Adrenal gland (tissue), 12 donors: ENCODE measurements around the gene IL17A. TPM values are rescaled to one million over a fixed set of nuclear protein-coding genes. Genes with fewer than 3 reads are reported as not detected.

Experiments
- DNase-seq, 7 donors: peaks; one replicate each; pipeline ENCODE4 v3.0.0-alpha.2; 2019 to 2020
- H3K27ac ChIP-seq, 5 donors: fragments of 200-600 bp; sonication (generic) in 4 of 5; 1 replicate in 3 of 5; 2 replicates in 2 of 5; pipeline versions ENCODE4 v1.5.1 to v1.8.0; 2016 to 2020; ENCODE audit warnings: mild to moderate bottlenecking in 1 of 5
- H3K27me3 ChIP-seq: fragments of 200-600 bp; 2 replicates; pipeline ENCODE4 v1.8.0; 2021
- H3K36me3 ChIP-seq, 2 donors: fragments of 200-600 bp; replicated peaks in 1 of 2; 1 replicate in 1 of 2; 2 replicates in 1 of 2; pipeline versions ENCODE4 v1.5.1 to v1.8.0; 2018 to 2022
- H3K4me1 ChIP-seq, 2 donors: fragments of 200-600 bp; replicated peaks in 1 of 2; 1 replicate in 1 of 2; 2 replicates in 1 of 2; pipeline versions ENCODE4 v1.5.1 to v1.8.0; 2018 to 2021
- H3K4me3 ChIP-seq, 4 donors: fragments of 200-600 bp; sonication (generic) in 3 of 4; one replicate each; pipeline ENCODE4 v1.5.1; 2016 to 2018
- H3K9me3 ChIP-seq, 3 donors: fragments of 200-600 bp; sonication (generic) in 1 of 3; replicated peaks in 1 of 3; 1 replicate in 2 of 3; 2 replicates in 1 of 3; pipeline versions ENCODE4 v1.5.1 to v1.8.0; 2016 to 2021
- POLR2A ChIP-seq, 2 donors: fragments of 450-650 bp; IDR thresholded peaks; one replicate each; pipeline ENCODE4 v1.6.1; 2017; ENCODE audit warnings: antibody characterized with exemption in 2 of 2, mild to moderate bottlenecking in 2 of 2, moderate library complexity in 1 of 2
- WGBS, 4 donors: extraction: QIAGEN DNeasy Blood & Tissue Kit in 2 of 4; methylation state at CpG; one replicate each; pipeline versions ENCODE4 v1.1.5 to v1.1.7; 2013 to 2017; 5-methylcytosine and 5-hydroxymethylcytosine counted together
- intact Hi-C, 2 donors: fragments of 100-400 bp; cut with DNase I; formaldehyde crosslinking; loops; one replicate each; pipeline versions ENCODE4 v1.14.1 to v1.15.0; 2022 to 2023
- polyA plus RNA-seq, 3 donors: library from polyadenylated mRNA; stranded (reverse); fragments of 200-250 nt in 2 of 3; fragments of 350-450 nt in 1 of 3; fragmentation: Illumina TruSeq in 1 of 3; extraction: RNeasy Lipid Tissue Mini Kit (QIAGEN cat#74804) in 1 of 3; gene quantifications; one replicate each; pipeline ENCODE4 v1.2.3, GENCODE V29; 2013 to 2014
- total RNA-seq, 9 donors: library from RNA; depleted of rRNA in 4 of 9; stranded (reverse); fragments of >200 nt in 4 of 9; fragments of 120-200 nt in 1 of 9; fragmentation: NEBNext Ultra II Directional in 1 of 9; extraction: Animal tissue kit (Norgen Biotek cat#: 25700) in 1 of 9; gene quantifications; one replicate each; pipeline versions ENCODE4 v1.1.0 to v1.2.4, GENCODE V29; 2013 to 2023
- TF ChIP-seq, protein P1 (sequence below), 6 experiments: fragments of 450-650 bp in 4 of 6; fragments of 200-600 bp in 2 of 6; sonication (generic) in 1 of 6; IDR thresholded peaks; 1 replicate in 5 of 6; 2 replicates in 1 of 6; pipeline versions ENCODE4 v1.5.1 to v1.8.0; 2016 to 2021; ENCODE audit warnings: antibody characterized with exemption in 6 of 6, mild to moderate bottlenecking in 2 of 6, moderate library complexity in 1 of 6
- donor health status: healthy with polysubstance abuse.
- donor health status: Bipolar disorder and iron deficiency.
- donor health status: DM: yes; HTN: yes; CAD: no.
- donor health status: DM: no; HTN: no; CAD: no.
- donor health status: DM: no; HTN: no; CAD: no.
- donor health status: DM: yes; HTN: yes; CAD: no.

Gene IL17A
- total and polyA plus RNA-seq, 12 donors: not detected

DNA sequence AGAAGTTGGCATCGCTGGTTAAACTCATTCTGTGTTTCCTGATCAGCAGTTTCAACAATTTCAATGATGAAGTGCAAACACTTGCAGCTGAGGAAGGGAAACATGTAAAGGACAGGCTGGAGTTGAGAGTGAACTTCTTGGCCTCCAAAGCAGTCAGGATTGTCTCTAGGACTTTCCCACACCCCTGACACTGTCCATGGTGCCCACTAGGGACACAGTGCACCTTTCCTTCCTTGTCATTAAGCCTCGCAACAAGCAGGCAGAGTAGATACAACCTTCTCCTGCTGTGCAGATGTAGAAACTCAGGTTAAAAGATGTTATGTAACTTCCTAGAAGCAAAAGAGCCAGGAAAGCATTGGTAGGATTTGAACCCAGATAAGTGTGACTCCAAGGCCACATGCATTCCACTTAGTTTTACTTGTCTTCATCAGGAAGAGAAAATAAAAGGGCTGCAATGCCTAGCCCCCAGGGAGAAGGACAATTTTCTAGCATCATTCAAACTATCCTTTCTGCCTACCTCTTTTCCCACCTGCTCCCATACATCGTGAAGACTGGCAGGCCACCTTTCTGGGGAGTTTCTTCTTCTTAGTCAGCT, 39.2 kb upstream of the IL17A start:
- H3K27ac ChIP-seq: no peak overlapping the region
- no peak for TF ChIP-seq POLR2A (IDR thresholded peaks at IDR 0.05)
- TF ChIP-seq, protein P1, sequence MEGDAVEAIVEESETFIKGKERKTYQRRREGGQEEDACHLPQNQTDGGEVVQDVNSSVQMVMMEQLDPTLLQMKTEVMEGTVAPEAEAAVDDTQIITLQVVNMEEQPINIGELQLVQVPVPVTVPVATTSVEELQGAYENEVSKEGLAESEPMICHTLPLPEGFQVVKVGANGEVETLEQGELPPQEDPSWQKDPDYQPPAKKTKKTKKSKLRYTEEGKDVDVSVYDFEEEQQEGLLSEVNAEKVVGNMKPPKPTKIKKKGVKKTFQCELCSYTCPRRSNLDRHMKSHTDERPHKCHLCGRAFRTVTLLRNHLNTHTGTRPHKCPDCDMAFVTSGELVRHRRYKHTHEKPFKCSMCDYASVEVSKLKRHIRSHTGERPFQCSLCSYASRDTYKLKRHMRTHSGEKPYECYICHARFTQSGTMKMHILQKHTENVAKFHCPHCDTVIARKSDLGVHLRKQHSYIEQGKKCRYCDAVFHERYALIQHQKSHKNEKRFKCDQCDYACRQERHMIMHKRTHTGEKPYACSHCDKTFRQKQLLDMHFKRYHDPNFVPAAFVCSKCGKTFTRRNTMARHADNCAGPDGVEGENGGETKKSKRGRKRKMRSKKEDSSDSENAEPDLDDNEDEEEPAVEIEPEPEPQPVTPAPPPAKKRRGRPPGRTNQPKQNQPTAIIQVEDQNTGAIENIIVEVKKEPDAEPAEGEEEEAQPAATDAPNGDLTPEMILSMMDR (IDR thresholded peaks at IDR 0.05): no peak
- no peaks in the 10 kb centered on the region for H3K9me3 ChIP-seq
- DNase-seq: no peak
- no peak overlapping the region for H3K4me3 ChIP-seq
- intact Hi-C loops: no loop called here
- WGBS, 4 donors: 73 to 85% (median 77%) methylated on average over 3 of the region's 3 CpGs
- H3K27me3 ChIP-seq: no peaks in the 10 kb centered on the region
- no peaks in the 10 kb centered on the region for H3K36me3 ChIP-seq
- H3K4me1 ChIP-seq: no peaks in the 10 kb centered on the region

DNA sequence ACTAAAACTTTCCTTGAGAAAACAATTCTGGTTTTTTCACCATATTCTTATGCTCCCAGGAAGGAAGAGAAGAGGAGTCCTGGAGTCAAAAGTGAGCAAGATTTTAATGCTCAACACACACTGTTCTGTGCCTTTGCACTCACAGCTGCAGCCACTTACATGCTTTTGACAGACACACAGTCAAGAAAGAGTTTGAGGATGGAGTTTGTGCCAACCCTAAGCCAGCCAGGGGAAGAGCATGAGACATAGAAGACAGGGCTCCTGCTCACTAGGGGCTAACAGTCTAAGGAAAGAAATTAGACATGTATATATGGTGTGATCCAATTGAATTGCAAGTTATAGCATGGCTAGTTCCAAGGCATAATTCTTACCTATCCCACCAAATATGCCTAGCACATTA, 37.1 kb upstream of the IL17A start:
- H3K9me3 ChIP-seq: no peaks in the 10 kb centered on the region
- intact Hi-C loops: no loop called here
- no peak overlapping the region for H3K4me3 ChIP-seq
- H3K27me3 ChIP-seq: no peaks in the 10 kb centered on the region
- no peak for DNase-seq
- H3K36me3 ChIP-seq: no peaks in the 10 kb centered on the region
- H3K4me1 ChIP-seq: no peaks in the 10 kb centered on the region
- TF ChIP-seq POLR2A (IDR thresholded peaks at IDR 0.05): no peak
- TF ChIP-seq, protein P1 (IDR thresholded peaks at IDR 0.05): no peak
- no peak overlapping the region for H3K27ac ChIP-seq

DNA sequence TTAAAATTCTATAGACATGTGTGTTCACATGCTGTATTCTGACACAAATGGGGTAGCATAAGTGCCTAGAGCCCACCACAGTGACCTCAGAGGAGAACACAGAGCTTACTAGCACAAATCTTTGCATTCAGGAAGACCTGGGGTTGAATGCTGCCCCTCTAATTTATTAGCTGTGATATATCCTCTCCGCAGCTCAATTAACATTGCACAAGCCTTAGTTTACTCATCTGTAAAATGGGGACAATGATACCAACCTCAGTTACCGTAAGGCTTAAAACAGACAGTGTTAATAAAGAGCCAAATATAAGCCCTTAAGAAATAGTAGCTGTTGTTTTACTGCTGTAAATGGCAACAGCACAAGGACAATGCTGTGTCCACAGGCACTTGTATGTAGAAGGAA, 36.2 kb upstream of the IL17A start:
- intact Hi-C loops: no loop called here
- Histone ChIP-seq H3K27me3 (no peaks in the 10 kb centered on the region), H3K9me3 (no peaks in the 10 kb centered on the region), H3K4me3 (no peak overlapping the region), H3K27ac (no peak overlapping the region), H3K4me1 (no peaks in the 10 kb centered on the region), H3K36me3 (no peaks in the 10 kb centered on the region)
- 79 to 87% (median 81%) methylated on average over 2 of the region's 2 CpGs for WGBS, 4 donors
- DNase-seq: no peak
- no peak for TF ChIP-seq POLR2A (IDR thresholded peaks at IDR 0.05)
- TF ChIP-seq, protein P1 (IDR thresholded peaks at IDR 0.05): no peak

DNA sequence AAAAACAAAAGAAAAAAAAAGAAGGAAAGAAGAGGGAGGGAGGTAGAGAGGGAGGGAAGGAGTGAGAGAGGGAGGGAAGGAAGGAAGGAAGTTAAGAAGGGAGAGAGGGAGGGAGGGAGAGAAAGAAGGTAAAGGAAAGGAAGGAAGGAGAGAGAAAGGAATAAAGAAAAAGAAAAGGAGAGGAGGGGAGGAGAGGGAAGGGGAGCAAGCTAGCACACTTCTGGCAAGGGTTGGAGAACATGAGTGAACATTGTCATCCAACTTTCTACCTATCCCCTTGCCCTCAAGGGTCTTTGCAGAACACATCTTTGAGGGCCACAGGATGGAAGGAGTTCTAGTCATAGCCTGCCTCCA, 34.1 kb upstream of the IL17A start:
- no peaks in the 10 kb centered on the region for H3K4me1 ChIP-seq
- H3K27ac ChIP-seq: no peak overlapping the region
- DNase-seq: no peak
- no peaks in the 10 kb centered on the region for H3K36me3 ChIP-seq
- H3K4me3 ChIP-seq: no peak overlapping the region
- TF ChIP-seq, protein P1 (IDR thresholded peaks at IDR 0.05): no peak
- TF ChIP-seq POLR2A (IDR thresholded peaks at IDR 0.05): no peak
- no peaks in the 10 kb centered on the region for H3K9me3 ChIP-seq
- intact Hi-C loops: no loop called here
- no peaks in the 10 kb centered on the region for H3K27me3 ChIP-seq
